GM13976 (cell line): Measurements from ENCODE around the gene HK1.

ENCODE experiments used
- DNase-seq: peaks from one replicate; pipeline ENCODE4 v3.0.0; 2012; ENCODE audit warnings: low spot score
- in situ Hi-C: fragments of 300-500 bp; cut with MboI; formaldehyde crosslinking; loops from one replicate; pipeline ENCODE4 v1.12.0; 2022; ENCODE audit warnings: low sequenced_read_pairs, mixed read lengths, inconsistent platforms; ENCODE audit not compliant: unreplicated experiment
- TF ChIP-seq, protein P1 (sequence below): IDR thresholded peaks from 2 replicates; pipeline ENCODE4 v1.5.1; 2012; ENCODE audit warnings: borderline replicate concordance, mild to moderate bottlenecking; ENCODE audit not compliant: insufficient read depth; ENCODE audit errors: extremely low read depth, missing control alignments, control extremely low read depth

HK1 gene

DNA sequence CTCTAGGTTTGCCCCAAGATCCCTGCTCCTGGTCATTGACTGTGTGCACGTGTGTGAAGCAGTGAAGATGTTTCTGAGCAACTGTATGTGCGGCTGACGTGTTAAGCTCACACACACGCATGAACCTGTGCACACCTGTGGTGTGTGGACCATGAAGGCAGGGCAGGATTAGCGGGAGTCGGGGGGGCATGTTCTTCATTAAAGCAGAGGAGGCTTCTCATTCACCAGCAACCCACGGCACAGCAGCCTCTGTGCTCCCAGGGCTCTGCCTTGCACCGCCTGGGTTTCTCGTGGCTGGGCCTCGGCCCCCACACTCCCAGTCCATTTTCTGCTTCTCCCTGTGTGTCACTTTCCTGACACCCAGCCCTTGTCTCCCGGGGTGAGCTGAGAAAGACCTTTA lies 139.2 kb downstream of the HK1 start:
- TF ChIP-seq, protein P1, sequence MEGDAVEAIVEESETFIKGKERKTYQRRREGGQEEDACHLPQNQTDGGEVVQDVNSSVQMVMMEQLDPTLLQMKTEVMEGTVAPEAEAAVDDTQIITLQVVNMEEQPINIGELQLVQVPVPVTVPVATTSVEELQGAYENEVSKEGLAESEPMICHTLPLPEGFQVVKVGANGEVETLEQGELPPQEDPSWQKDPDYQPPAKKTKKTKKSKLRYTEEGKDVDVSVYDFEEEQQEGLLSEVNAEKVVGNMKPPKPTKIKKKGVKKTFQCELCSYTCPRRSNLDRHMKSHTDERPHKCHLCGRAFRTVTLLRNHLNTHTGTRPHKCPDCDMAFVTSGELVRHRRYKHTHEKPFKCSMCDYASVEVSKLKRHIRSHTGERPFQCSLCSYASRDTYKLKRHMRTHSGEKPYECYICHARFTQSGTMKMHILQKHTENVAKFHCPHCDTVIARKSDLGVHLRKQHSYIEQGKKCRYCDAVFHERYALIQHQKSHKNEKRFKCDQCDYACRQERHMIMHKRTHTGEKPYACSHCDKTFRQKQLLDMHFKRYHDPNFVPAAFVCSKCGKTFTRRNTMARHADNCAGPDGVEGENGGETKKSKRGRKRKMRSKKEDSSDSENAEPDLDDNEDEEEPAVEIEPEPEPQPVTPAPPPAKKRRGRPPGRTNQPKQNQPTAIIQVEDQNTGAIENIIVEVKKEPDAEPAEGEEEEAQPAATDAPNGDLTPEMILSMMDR, result no peak
- no peak for DNase-seq
- in situ Hi-C loops, result no loop called here

DNA sequence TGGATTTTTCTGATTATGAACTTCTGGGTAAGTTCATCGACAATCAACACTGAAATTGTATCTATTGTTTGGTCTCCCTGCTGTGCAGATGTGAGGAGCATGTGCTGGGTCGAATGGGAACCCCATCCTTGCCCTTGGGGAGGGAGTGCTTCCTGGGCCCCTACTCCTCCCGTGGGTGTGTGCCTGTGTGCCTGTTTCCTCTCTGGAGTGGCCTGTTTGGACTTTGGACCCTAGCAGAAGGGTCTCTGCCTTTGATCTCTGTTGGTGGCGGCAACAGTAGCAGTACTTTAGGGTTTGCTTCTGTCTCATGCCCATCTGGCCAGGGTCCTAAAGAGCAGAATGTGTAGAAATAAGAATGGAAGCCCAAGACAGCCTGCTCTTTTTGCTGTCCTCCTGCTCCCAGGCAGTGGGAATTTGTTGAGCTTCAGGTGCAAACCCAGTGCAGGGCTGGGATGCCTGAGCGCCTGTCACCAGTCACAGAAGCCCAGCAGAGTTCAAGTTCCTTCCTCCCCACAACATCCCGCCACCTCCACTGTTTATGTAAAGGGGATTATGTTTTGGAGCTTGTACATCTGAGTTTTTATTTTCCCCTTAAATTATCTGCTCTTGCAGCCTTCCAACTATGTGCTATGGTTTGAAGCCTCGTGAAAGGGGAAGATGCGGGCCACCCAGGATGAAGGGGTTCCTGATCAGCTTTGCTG lies 139.9 kb downstream of the HK1 start:
- in situ Hi-C loops, result no loop called here
- DNase-seq, result no peak
- TF ChIP-seq, protein P1, result no peak

DNA sequence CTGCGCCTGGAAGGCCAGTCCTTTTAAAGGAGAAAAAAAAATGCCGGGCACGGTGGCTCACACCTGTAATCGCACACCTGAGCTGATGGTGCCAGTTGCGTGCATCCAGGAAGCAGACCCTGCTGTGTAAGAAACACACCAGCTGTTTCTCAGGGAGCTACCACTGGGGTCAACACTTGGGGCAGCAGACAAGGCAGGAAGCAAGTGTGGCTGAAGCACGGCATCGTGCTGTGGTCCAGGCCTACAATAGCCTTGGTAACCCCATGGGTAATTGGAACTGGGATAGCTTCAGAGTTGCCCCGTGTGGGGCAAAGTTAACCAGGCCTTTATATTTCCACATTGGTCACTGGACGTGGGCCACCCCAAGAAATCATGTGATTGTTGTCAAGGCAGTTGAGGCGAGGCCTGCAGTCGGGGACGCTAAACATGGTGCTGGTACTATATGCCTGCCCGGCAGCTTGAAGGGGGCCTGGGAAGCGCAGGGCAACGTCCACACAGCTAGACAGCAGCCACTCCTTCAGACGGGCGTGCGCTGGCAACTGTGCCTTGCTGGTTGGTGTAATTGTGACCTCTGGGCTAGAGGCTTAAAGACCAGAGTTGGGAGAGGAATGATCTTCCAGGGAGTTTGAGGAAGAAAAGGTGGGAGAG lies 140.9 kb downstream of the HK1 start:
- in situ Hi-C loops, result no loop called here
- TF ChIP-seq, protein P1, result no peak
- DNase-seq, result no peak

DNA sequence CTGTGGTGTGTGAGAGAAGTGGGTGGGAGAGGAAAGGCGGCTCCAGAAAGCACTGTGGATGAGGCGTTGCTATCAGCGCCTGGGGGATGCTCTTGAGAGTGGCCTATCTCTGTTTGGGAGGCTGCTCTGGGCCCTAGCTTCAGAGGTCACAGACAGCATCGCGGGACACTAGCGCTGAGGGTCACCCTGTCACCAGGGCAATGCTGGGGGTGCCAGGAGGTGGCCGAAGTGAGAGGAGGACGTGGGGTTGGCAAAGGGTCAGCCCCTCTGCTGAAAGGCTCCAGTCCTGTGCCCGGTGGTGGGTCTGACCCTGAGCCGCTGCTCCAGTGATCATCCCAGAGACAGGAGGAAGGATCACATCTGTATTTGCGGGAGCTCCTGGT lies 141.4 kb downstream of the HK1 start:
- DNase-seq, result no peak
- in situ Hi-C loops, result loop anchor here (10.0 kb wide), 1 partner anchor 85 kb away; no protein-coding TSS in a partner anchor
- TF ChIP-seq, protein P1, result no peak

DNA sequence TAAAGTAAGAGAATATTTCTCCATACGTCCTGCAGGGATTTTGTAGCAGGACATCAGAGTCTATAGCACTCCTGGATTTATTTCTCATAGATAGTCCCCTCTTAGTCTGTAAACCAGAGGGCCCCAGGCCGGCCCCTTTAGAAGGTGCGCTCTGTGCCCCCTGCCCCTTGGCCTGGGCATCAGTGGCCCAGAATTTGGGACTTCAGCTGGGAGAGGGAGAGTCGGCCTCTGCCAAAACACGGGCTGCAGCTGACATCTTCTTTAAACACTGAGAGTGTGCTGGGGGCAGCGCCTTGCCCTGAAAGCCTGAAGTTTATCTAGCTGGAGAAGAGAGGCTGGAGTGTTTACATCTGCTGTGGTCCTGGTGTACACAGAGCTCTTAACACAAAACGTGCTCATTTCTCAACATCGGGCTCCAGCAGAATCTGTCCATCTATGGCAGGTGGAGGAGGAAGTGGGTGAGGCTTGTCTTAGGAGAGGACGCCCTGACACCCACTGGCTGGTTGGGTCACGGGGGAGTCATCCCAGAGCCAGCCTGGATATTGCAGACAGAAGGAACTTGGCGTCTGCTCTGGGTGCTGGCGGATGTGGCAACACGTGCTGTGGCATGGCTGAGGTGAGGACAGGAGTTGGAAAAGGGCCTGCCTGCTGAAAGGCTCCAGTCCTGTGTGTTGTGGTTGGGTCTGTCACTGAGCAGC lies 143.5 kb downstream of the HK1 start:
- in situ Hi-C loops, result loop anchor here (10.0 kb wide), 1 partner anchor 83 kb away; no protein-coding TSS in a partner anchor
- no peak for DNase-seq
- TF ChIP-seq, protein P1, result no peak

DNA sequence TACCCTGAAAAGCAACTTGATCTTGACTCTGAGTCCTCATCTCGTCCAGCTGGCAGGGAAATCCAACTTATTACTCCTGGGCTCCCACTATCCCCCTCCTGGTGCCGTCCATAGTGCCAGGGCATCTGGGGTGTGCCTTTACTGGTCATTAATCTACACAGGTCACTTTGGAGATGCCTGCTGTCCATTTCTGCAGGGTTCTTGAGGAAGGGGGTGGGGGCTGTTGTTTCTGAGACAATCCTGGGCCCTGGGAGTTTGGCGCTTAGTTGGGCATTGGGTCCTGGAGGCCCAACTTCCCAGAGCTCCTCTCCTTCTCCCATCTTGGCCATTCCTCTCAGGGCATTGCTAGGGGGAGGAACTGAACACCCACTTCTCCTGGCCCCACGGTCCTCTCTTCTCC lies 144.4 kb downstream of the HK1 start:
- TF ChIP-seq, protein P1, result no peak
- no peak for DNase-seq
- in situ Hi-C loops, result loop anchor here (10.0 kb wide), 1 partner anchor 82 kb away; no protein-coding TSS in a partner anchor
